Astrocyte of the spinal cord (primary cell): ENCODE measurements around the gene GNL2.

Experiments
- DNase-seq: peaks from one replicate; pipeline ENCODE4 v3.0.0; 2011; ENCODE audit warnings: low read depth, low spot score
- H3K4me3 ChIP-seq: 2 replicates; pipeline ENCODE4 v1.5.1; 2011; ENCODE audit warnings: low read depth, mild to moderate bottlenecking, low read length, moderate library complexity
- in situ Hi-C: cut with HindIII; loops from 2 replicates; pipeline ENCODE4 v1.10.0; 2017; ENCODE audit warnings: low sequenced_read_pairs
- TF ChIP-seq, protein P1 (sequence below): IDR thresholded peaks from 2 replicates; pipeline ENCODE4 v1.5.1; 2012; ENCODE audit warnings: low read depth, mild to moderate bottlenecking, low read length, inconsistent platforms

The GNL2 gene

DNA sequence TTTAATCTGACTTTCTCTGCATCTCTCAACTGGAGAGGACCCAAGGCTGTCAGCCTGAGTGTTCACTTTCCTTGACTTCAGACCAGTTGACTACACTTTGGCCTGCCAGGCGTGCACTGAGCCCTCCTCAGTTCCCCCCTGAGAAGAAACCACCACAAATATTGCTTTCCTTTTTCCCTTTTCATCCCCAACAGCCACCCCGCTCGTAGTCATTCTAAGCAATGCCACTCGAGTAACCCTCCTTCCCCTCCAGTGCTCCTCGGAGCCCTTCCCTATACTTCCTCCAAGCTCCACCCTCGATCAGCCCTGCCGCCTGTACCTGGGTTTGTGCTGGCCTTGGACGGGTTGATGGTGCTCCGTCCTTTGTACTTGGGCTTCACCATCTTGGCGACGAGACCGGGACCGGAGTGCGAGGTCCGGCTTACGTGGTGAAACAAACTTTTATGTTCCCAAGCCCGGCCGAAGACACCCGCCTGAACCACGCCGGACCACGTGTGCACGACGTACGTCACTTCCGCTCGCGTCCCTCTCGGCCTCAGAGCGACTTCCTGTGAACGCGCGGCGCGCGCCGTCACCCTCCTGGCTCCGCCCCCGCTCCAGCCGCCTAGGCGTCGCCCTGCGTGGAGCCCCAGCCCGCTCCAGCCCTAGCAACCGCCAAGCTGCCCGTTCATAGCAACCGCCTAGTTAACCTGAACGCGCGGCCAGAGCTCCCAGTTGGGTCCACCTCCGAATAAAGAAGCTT lies at the start of gene GNL2:
TSS of gene GNL2 (minus strand) at position 498 of the 742 bp plus-strand sequence. CDS start at position 383, 115 bp downstream.
- peak within 1 kb of the TSS; percentile 79 for H3K4me3 ChIP-seq
- in situ Hi-C loops: no loop called here
- TF ChIP-seq, protein P1, sequence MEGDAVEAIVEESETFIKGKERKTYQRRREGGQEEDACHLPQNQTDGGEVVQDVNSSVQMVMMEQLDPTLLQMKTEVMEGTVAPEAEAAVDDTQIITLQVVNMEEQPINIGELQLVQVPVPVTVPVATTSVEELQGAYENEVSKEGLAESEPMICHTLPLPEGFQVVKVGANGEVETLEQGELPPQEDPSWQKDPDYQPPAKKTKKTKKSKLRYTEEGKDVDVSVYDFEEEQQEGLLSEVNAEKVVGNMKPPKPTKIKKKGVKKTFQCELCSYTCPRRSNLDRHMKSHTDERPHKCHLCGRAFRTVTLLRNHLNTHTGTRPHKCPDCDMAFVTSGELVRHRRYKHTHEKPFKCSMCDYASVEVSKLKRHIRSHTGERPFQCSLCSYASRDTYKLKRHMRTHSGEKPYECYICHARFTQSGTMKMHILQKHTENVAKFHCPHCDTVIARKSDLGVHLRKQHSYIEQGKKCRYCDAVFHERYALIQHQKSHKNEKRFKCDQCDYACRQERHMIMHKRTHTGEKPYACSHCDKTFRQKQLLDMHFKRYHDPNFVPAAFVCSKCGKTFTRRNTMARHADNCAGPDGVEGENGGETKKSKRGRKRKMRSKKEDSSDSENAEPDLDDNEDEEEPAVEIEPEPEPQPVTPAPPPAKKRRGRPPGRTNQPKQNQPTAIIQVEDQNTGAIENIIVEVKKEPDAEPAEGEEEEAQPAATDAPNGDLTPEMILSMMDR: no peak
- DNase-seq: peak; percentile 96

- TF ChIP-seq, protein P1: no peak
- H3K4me3 ChIP-seq: no peak overlapping the region
- DNase-seq: no peak
- in situ Hi-C loops: no loop called here
Observed at GRCh38 chr1:37641059-37641458, 45.3 kb upstream of the GNL2 start.

DNA sequence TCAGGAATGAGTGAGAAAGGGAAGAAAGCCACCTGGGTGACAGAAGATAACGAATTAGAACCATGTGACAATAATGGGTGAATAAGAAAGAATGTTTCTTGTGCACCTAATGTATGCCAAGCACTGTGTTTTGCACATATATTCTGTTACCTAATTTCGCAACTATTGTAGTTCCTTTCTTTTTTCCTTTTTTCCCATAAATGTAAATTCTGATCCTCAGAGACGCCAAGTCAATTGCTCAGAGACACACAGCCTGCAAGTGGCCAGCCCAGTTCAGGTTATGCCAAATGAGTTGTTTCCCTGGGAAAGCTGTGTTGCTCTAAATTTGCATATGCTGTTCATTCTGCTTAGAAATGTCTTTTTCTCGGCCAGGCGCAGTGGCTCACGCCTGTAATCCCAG lies 40.7 kb upstream of the GNL2 start:
- DNase-seq: no peak
- in situ Hi-C loops: no loop called here
- TF ChIP-seq, protein P1: no peak
- no peak overlapping the region for H3K4me3 ChIP-seq

DNA sequence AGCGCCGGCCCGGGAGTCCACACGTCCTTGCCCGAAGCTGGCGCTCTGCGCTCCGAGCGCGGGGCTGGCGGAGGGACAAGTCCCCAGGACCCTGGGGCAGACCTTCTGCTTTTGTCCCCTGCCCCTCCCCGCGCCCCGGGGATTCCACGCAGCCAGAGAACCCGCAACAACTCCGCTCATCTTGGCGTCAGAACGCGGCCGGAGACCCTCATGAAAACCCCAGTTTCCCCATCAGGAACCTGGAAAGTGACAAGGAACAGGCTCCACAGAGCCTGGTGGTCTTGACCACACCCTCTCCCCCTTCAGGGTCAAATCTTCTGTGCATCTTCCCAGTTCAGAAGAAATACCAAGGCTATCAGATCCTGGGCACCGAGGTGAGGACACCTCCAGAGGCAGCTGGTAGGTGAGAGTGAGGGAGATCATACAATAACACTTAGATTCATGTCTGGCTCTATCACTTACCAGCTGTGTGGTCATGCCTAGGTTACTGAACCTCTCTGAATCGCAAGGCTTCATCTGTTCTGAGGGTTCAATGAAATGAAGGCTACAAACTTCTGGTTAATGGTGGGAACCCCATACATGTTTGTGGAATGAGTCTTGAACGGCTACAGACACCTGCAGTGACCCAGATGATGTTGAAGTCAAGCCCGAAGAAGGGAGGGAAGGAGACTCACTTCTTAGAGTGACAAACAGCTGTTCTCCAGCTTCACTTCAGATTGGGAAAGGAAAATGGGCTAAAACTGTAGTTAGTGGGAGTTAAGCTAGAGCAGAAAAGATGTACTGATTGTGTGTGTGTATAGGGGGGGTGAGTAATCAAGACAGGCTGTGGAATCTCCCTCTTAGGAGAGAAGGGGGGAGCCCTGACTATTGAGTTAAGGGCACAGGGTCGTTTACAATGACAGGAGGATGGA lies 39.5 kb upstream of the GNL2 start:
- TF ChIP-seq, protein P1: no peak

DNA sequence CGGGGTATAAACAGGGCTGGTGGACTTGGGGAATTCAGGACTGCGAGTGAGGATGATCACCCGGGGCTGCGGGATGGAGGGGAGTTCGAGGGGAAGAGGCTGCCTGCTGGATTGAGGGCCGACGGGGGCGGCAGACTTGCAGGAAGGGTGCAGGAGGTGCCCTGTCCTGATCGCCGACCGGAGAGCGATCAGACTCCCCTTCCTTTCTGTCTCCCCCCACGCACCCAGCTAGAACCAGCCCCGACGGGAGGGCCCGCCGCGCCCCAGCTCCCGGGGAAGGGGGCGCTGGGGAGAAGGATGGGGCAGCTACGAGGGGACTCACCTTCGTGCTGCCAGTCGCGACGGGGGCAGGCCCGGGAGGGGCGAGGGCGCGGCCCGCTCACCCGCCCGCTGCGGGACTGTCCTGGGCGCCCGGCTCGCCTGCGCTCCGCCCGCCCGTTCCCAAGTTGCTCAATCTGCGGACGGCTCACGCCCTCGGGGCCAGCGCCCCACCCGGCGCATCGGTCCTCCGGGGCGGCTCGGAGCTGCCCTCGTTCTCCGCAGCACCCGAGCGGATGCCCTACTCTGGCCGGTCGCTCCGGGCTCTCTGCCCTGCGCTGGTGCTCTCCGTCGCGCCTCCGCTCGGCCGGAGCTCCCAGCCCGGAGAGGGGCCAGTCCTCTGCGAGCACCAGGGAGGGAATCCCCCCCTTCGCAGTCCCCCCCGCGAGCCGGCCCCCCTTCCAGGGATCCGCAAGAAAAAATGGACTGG lies 38.7 kb upstream of the GNL2 start, which contains the start of gene RSPO1:
TSS of gene RSPO1 (minus strand) at position 649 of the 748 bp plus-strand sequence. CDS start 5,231 bp downstream, outside the sequence.
- TF ChIP-seq, protein P1: no peak
- DNase-seq: no peak
- no peak within 1 kb of the TSS for H3K4me3 ChIP-seq
- in situ Hi-C loops: no loop called here

More for the DNA sequence above, 39.5 kb upstream of the GNL2 start:
- no peak overlapping the region for H3K4me3 ChIP-seq
- in situ Hi-C loops: no loop called here
- no peak for DNase-seq

DNA sequence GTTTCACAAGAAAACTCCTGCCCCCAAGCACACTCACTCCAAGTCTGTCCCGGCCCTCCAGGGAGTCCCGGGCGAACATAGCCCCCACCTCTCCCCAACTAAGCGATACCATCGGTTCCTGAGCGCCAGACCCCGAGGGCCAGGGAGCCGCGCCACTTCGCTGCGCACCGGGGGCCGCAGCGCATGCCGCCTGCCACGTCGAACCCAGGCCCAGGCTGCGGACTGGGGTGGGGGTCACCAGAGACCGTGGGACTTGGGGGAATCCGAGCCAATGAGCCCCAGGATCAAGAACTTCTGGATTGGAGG lies 38.2 kb upstream of the GNL2 start:
- no peak for DNase-seq
- no peak overlapping the region for H3K4me3 ChIP-seq
- TF ChIP-seq, protein P1: no peak
- in situ Hi-C loops: no loop called here
